GM18502 (cell line): ENCODE measurements around the gene LDLRAD4.

Experiments
- ATAC-seq: cut with Tn5 transposase; IDR thresholded peaks from one replicate; pipeline ENCODE4 v1.9.1; 2021; ENCODE audit warnings: mild to moderate bottlenecking; ENCODE audit not compliant: unreplicated experiment, poor library complexity

The LDLRAD4 gene

GRCh38 chr18:13378150-13378549, 159.6 kb downstream of the LDLRAD4 start:
- no peak for ATAC-seq

- ATAC-seq, result no peak
Observed at GRCh38 chr18:13379062-13379865, 160.7 kb downstream of the LDLRAD4 start.

GRCh38 chr18:13379930-13380690, 161.6 kb downstream of the LDLRAD4 start:
- no peak for ATAC-seq

- no peak for ATAC-seq
Observed at GRCh38 chr18:13380691-13381070, 162.1 kb downstream of the LDLRAD4 start.

- ATAC-seq, result no peak
Observed at GRCh38 chr18:13381331-13381730, 162.8 kb downstream of the LDLRAD4 start.

GRCh38 chr18:13381944-13382365, 163.4 kb downstream of the LDLRAD4 start:
- peak; percentile 64 for ATAC-seq

GRCh38 chr18:13382366-13382953, 163.9 kb downstream of the LDLRAD4 start:
- peak; percentile 12 for ATAC-seq

GRCh38 chr18:13382954-13383827, 164.6 kb downstream of the LDLRAD4 start:
- no peak for ATAC-seq

GRCh38 chr18:13386891-13387801, 168.6 kb downstream of the LDLRAD4 start:
- no peak for ATAC-seq

- no peak for ATAC-seq
Observed at GRCh38 chr18:13387855-13388548, 169.4 kb downstream of the LDLRAD4 start.

- ATAC-seq, result no peak
Observed at GRCh38 chr18:13388586-13389490, 170.3 kb downstream of the LDLRAD4 start.

GRCh38 chr18:13389491-13390131, 171.1 kb downstream of the LDLRAD4 start:
- ATAC-seq, result no peak

- ATAC-seq, result no peak
Observed at GRCh38 chr18:13390196-13390595, 171.6 kb downstream of the LDLRAD4 start.

- ATAC-seq, result no peak
Observed at GRCh38 chr18:13390711-13391110, 172.2 kb downstream of the LDLRAD4 start.

- ATAC-seq, result no peak
Observed at GRCh38 chr18:13392029-13392750, 173.6 kb downstream of the LDLRAD4 start.

- ATAC-seq, result no peak
Observed at GRCh38 chr18:13392899-13393298, 174.3 kb downstream of the LDLRAD4 start.

GRCh38 chr18:13393338-13393737, 174.8 kb downstream of the LDLRAD4 start:
- no peak for ATAC-seq
